ENCODE results near the gene ZNF597.

DNA sequence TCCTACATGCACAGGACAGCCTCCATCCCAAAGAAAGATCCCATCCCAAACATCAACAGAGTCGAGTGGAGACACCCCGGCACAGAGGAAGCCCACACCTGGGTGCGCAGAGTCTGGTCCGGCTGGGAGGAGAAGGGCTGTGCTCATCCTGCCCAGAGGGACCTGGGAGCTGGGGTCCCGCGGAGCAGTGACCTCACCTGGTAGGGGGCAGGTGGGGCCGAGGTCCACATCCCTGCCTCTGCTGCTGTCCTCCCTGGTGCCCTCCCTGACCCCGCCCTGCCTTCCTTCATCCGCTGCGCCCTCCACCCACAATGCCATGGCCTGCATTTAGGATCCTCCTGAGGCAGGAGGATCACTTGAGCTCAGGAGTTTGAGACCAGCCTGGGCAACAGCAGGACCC is 49.1 kb upstream of the ZNF597 start:
- TF ChIP-seq POLR2A (IDR thresholded peaks at IDR 0.05) (no peak), CTCF (IDR thresholded peaks at IDR 0.05) (no peak)

Data from lower leg skin (tissue), 3 donors.